ENCODE results near the gene CHPF2. TPM values are rescaled to one million over a fixed set of nuclear protein-coding genes. Genes with fewer than 3 reads are reported as not detected.

The CHPF2 gene
- total RNA-seq, 2 experiments from 2014 or later = 33.6 to 34.2 TPM

Other genes starting within 250 kb of the CHPF2 start
- 10 to 100 TPM; 10.4 to 13.2 TPM for gene NOS3, start 241.5 kb upstream of the CHPF2 start, total RNA-seq
- gene ATG9B, start 208.0 kb upstream of the CHPF2 start, total RNA-seq = 1 to 10 TPM; 3.5 to 4.6 TPM
- 10 to 100 TPM; 48.4 to 49.5 TPM for gene ABCB8, start 204.0 kb upstream of the CHPF2 start, total RNA-seq
- 1 to 10 TPM; 5.3 to 7.6 TPM for gene ASIC3, start 184.0 kb upstream of the CHPF2 start, total RNA-seq
- 10 to 100 TPM; 12.8 to 14.1 TPM for gene CDK5, start 174.6 kb upstream of the CHPF2 start, total RNA-seq
- gene SLC4A2, start 172.9 kb upstream of the CHPF2 start, total RNA-seq = 10 to 100 TPM; 46.7 to 50.5 TPM
- gene FASTK, start 151.7 kb upstream of the CHPF2 start, total RNA-seq = 10 to 100 TPM; 56.8 to 57.4 TPM
- gene TMUB1, start 149.0 kb upstream of the CHPF2 start, total RNA-seq = 10 to 100 TPM; 53.8 to 60.9 TPM
- 10 to 100 TPM; 29.8 to 36.5 TPM for gene AGAP3, start 146.0 kb upstream of the CHPF2 start, total RNA-seq
- gene GBX1, start 64.8 kb upstream of the CHPF2 start, total RNA-seq = not detected
- not detected for gene ASB10, start 45.2 kb upstream of the CHPF2 start, total RNA-seq
- not detected for gene H2BK1, start 22.0 kb upstream of the CHPF2 start, total RNA-seq
- 10 to 100 TPM; 41.1 to 41.2 TPM for gene ABCF2, start 5.3 kb upstream of the CHPF2 start, total RNA-seq
- gene SMARCD3, start 16.2 kb downstream of the CHPF2 start, total RNA-seq = 1 to 10 TPM; 4.4 to 5.5 TPM
- gene NUB1, start 109.3 kb downstream of the CHPF2 start, total RNA-seq = 10 to 100 TPM; 48.0 to 48.6 TPM
- under 1 TPM; 0.17 to 0.43 TPM for gene WDR86, start 177.6 kb downstream of the CHPF2 start, total RNA-seq
- under 1 TPM in 1 of 2 experiments, not detected in 1; 0.21 TPM for gene CRYGN, start 207.7 kb downstream of the CHPF2 start, total RNA-seq

Data from activated CD4-positive, alpha-beta memory T cell treated with anti-CD3 and anti-CD28 coated beads for 36 hours (primary cell).